Fibroblast of the aortic adventitia (primary cell): ENCODE measurements around the gene FRZB. TPM values are rescaled to one million over a fixed set of nuclear protein-coding genes. Genes with fewer than 3 reads are reported as not detected.
"Not testable (repeated sequence)": the region's sequence is repeated elsewhere in the genome, so short reads cannot be mapped to it uniquely, and the experiment has no call there.

ENCODE experiments used
- DNase-seq: peaks from one replicate; pipeline ENCODE4 v3.0.0-alpha.2; 2010; ENCODE audit warnings: low read depth
- H3K4me3 ChIP-seq: 2 replicates; pipeline ENCODE4 v1.5.1; 2011; ENCODE audit warnings: low read depth, mild to moderate bottlenecking, control low read depth, low read length, moderate library complexity
- CTCF ChIP-seq: IDR thresholded peaks from 2 replicates; pipeline ENCODE4 v1.5.1; 2011; ENCODE audit warnings: mild to moderate bottlenecking, low read length, control low read depth, inconsistent platforms; ENCODE audit not compliant: insufficient read depth
- total RNA-seq: library from RNA; depleted of rRNA; stranded (reverse); fragments of >200 nt; gene quantifications from 2 replicates; pipeline ENCODE4 v1.2.3, GENCODE V29; 2012; ENCODE audit warnings: low replicate concordance

The FRZB gene
- total RNA-seq, 1 donor: 0.18 TPM

GRCh38 chr2:182890773-182891378, 24.4 kb upstream of the FRZB start:
- TF ChIP-seq CTCF: no peak
- no peak overlapping the region for H3K4me3 ChIP-seq
- no peak for DNase-seq

GRCh38 chr2:182890305-182890704, 23.9 kb upstream of the FRZB start:
- no peak overlapping the region for H3K4me3 ChIP-seq
- TF ChIP-seq CTCF: no peak
- DNase-seq: no peak

- no peak for TF ChIP-seq CTCF
- DNase-seq: no peak
- H3K4me3 ChIP-seq: no peak overlapping the region
Observed at GRCh38 chr2:182887753-182888415, 21.4 kb upstream of the FRZB start.

GRCh38 chr2:182887093-182887492, 20.7 kb upstream of the FRZB start:
- no peak overlapping the region for H3K4me3 ChIP-seq
- no peak for DNase-seq
- no peak for TF ChIP-seq CTCF

- TF ChIP-seq CTCF: no peak
- no peak for DNase-seq
- H3K4me3 ChIP-seq: no peak overlapping the region
Observed at GRCh38 chr2:182885771-182886170, 19.3 kb upstream of the FRZB start.

GRCh38 chr2:182883451-182883850, 17.0 kb upstream of the FRZB start:
- no peak overlapping the region for H3K4me3 ChIP-seq
- TF ChIP-seq CTCF: no peak
- no peak for DNase-seq

GRCh38 chr2:182880100-182880499, 13.7 kb upstream of the FRZB start:
- not testable (repeated sequence) for H3K4me3 ChIP-seq, DNase-seq

GRCh38 chr2:182876653-182877052, 10.2 kb upstream of the FRZB start:
- DNase-seq, H3K4me3 ChIP-seq: not testable (repeated sequence)
